Large intestine (tissue), 12 donors: ENCODE results near the gene SLC12A2. TPM values are rescaled to one million over a fixed set of nuclear protein-coding genes. Genes with fewer than 3 reads are reported as not detected.

Source experiments
- DNase-seq, 2 donors: peaks; one replicate each; pipeline versions ENCODE4 v3.0.0 to v3.0.0-alpha.2; 2013
- H3K27ac ChIP-seq: one replicate; pipeline ENCODE4 v1.5.1; 2013; ENCODE audit warnings: low read length
- H3K27me3 ChIP-seq: 2 replicates; pipeline ENCODE4 v1.6.1; 2013; ENCODE audit warnings: low read length; ENCODE audit not compliant: control insufficient read depth, insufficient read depth
- H3K36me3 ChIP-seq: 2 replicates; pipeline ENCODE4 v1.6.1; 2013; ENCODE audit warnings: low read length; ENCODE audit not compliant: control insufficient read depth, insufficient read depth
- H3K4me1 ChIP-seq: one replicate; pipeline ENCODE4 v1.6.1; 2013; ENCODE audit warnings: low read length; ENCODE audit not compliant: control insufficient read depth, insufficient read depth
- H3K4me3 ChIP-seq: one replicate; pipeline ENCODE4 v1.5.1; 2013; ENCODE audit warnings: low read length
- H3K9me3 ChIP-seq: one replicate; pipeline ENCODE4 v1.6.1; 2013; ENCODE audit warnings: mild to moderate bottlenecking, low read depth, low read length, moderate library complexity; ENCODE audit not compliant: control insufficient read depth
- WGBS: methylation state at CpG from one replicate; pipeline ENCODE4 v1.1.5; 2013; ENCODE audit warnings: low lambda C conversion rate; ENCODE audit not compliant: insufficient coverage; 5-methylcytosine and 5-hydroxymethylcytosine counted together
- long read RNA-seq, 11 donors: transcript quantifications; one replicate each; lab custom pipeline, GENCODE V29; 2026
- polyA plus RNA-seq: library from polyadenylated mRNA; unstranded; fragments of 120-200 nt; gene quantifications from one replicate; pipeline ENCODE4 v1.2.1, GENCODE V29; 2013

SLC12A2 gene
- polyA plus RNA-seq = 86.8 TPM
- long read RNA-seq, donor 1, partial matches to known transcripts = 0 of 1 reads
- long read RNA-seq, donor 1, other reads (novel, unspliced or antisense) = 0 of 1 reads
- long read RNA-seq, donor 2, full-length matches to known transcripts = 1 of 16 reads
- long read RNA-seq, donor 2, partial matches to known transcripts = 15 of 16 reads
- long read RNA-seq, donor 2, other reads (novel, unspliced or antisense) = 0 of 16 reads
- long read RNA-seq, donor 3, full-length matches to known transcripts = 7 of 25 reads
- long read RNA-seq, donor 3, partial matches to known transcripts = 18 of 25 reads
- long read RNA-seq, donor 3, other reads (novel, unspliced or antisense) = 0 of 25 reads
- long read RNA-seq, donor 4, partial matches to known transcripts = 5 of 5 reads
- long read RNA-seq, donor 4, other reads (novel, unspliced or antisense) = 0 of 5 reads
- long read RNA-seq, donor 5 = 0 reads
- long read RNA-seq, donor 6, full-length matches to known transcripts = 3 of 10 reads
- long read RNA-seq, donor 6, partial matches to known transcripts = 7 of 10 reads
- long read RNA-seq, donor 6, other reads (novel, unspliced or antisense) = 0 of 10 reads
- long read RNA-seq, donor 7, partial matches to known transcripts = 9 of 9 reads
- long read RNA-seq, donor 7, other reads (novel, unspliced or antisense) = 0 of 9 reads
- long read RNA-seq, donor 8, full-length matches to known transcripts = 3 of 11 reads
- long read RNA-seq, donor 8, partial matches to known transcripts = 8 of 11 reads
- long read RNA-seq, donor 8, other reads (novel, unspliced or antisense) = 0 of 11 reads
- long read RNA-seq, donor 9, full-length matches to known transcripts = 1 of 125 reads
- long read RNA-seq, donor 9, partial matches to known transcripts = 124 of 125 reads
- long read RNA-seq, donor 9, other reads (novel, unspliced or antisense) = 0 of 125 reads
- long read RNA-seq, donor 10, full-length matches to known transcripts = 2 of 17 reads
- long read RNA-seq, donor 10, partial matches to known transcripts = 15 of 17 reads
- long read RNA-seq, donor 10, other reads (novel, unspliced or antisense) = 0 of 17 reads
- long read RNA-seq, donor 11, partial matches to known transcripts = 6 of 6 reads
- long read RNA-seq, donor 11, other reads (novel, unspliced or antisense) = 0 of 6 reads

DNA sequence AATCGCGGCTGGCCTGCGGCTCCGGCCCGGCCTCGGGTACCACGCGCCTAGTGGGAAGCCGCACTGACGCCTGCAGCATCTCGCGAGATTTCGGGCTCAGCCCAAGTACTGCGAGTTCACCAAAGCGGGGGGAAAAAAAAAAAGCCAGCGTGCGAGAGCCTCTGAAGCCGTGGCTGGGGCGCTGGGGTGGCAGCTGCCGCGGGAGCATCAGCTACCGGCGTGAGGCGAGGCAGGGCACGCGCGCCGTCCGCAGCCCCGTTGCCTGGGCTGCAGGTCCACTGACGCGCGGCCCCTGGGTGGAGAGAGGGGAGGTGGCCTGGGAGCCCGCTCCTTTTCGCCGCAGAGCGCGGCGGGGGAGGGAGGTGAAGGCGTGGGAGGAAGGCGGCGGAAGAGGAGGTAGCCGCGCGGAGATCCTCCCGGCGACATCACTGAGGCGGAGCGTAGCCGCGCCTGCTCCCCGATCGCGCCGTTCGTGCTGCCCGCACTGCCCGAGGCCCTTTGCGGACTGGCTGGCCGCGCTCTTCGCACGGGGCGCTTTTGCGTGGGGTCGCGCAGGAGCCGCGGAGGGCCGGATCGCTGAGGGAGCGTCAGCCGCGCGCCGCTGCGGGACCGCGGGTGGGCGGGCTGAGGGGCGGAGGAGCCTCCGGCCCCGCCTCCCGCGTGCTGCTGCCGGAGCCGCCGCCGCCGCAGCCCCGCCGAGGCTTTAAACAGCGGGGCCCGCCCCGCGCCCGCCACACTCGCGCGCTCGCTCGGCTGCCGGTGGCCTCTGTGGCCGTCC, at the start of gene SLC12A2:
Gene SLC12A2 (plus strand): TSS at position 734 of the 778 bp plus-strand sequence. CDS start 189 bp downstream, outside the sequence.
- no peaks in the 10 kb centered on the region for H3K9me3 ChIP-seq
- peaks cover 5% of the 10 kb centered on the region for H3K4me1 ChIP-seq

DNA sequence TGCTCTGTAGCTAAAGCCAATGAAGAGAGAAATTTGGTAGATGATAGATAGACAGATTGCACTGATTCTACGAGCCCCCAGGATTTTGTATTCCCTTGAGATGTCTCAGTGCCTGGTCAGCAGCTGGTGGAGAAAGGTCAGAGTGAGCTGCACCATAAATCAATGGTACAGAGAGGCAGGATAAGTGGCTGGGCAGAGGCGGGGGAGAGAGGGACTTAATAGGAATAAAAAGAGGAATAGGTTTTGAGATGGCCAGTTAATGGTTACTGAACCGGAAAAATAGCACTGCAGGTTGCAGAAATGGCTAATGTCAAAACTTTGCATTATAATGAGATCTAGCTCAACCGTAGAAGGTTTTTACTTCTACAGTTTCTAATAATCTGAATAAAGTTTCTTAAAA, 47.9 kb upstream of the SLC12A2 start:
- 91% methylated on average over 2 of the region's 4 CpGs for WGBS
- Histone ChIP-seq H3K9me3 (no peaks in the 10 kb centered on the region), H3K27ac (no peak overlapping the region), H3K27me3 (no peaks in the 10 kb centered on the region), H3K4me1 (no peaks in the 10 kb centered on the region), H3K4me3 (no peak overlapping the region), H3K36me3 (no peaks in the 10 kb centered on the region)
- DNase-seq = no peak

More for the DNA sequence above, at the start of gene SLC12A2:
- no CpG with 5 or more reads among the region's 104 CpGs for WGBS
- peak within 1 kb of the TSS; percentile 59 for H3K4me3 ChIP-seq
- no peaks in the 10 kb centered on the region for H3K36me3 ChIP-seq
- H3K27ac ChIP-seq = peak within 1 kb of the TSS; percentile 94
- DNase-seq = peak; percentile 93 to 96
- no peaks in the 10 kb centered on the region for H3K27me3 ChIP-seq

DNA sequence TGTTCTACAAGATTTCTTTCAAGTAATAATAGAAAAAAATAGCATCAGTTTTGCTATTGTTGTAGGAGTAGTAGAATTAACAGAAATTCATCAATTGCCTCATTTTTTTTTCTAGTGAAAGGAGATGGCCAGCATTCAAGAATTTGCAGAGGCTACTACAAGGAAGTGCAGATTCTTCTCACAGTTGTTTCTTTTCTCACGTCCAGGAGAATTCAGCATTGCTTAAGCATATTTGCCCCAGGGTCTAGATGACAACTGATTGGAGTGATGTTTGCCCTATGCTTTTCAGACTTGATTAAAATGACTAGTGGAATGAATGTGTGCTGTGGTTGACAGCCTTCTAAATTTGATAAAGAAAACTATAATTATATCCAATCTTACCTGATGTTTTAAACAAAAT, 46.6 kb upstream of the SLC12A2 start:
- Histone ChIP-seq H3K27ac (no peak overlapping the region), H3K9me3 (no peaks in the 10 kb centered on the region), H3K27me3 (no peaks in the 10 kb centered on the region), H3K4me1 (no peaks in the 10 kb centered on the region), H3K4me3 (no peak overlapping the region), H3K36me3 (no peaks in the 10 kb centered on the region)
- no peak for DNase-seq
- WGBS = no CpG with 5 or more reads among the region's 1 CpG

DNA sequence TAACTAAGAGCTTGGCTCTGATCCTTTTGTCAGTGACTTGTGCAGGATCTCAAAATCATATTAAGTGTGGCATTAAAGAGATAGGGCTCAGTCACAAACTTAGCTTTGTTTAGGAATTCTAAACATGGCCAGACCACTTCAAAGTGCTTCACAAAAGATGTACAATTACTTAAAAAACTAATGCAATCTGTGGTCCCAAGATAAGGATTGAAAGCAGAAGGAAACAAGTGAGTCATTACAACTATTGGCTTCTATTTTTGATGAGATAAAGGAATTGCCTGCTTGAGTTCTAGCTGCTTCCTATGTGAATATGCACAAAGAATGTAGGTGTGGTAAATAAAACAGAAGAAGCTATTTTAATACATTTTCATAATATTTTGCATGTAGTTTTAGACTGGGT, 44.9 kb upstream of the SLC12A2 start:
- Histone ChIP-seq H3K9me3 (no peaks in the 10 kb centered on the region), H3K36me3 (no peaks in the 10 kb centered on the region), H3K27ac (no peak overlapping the region), H3K4me3 (no peak overlapping the region), H3K4me1 (no peaks in the 10 kb centered on the region), H3K27me3 (no peaks in the 10 kb centered on the region)
- DNase-seq = no peak

DNA sequence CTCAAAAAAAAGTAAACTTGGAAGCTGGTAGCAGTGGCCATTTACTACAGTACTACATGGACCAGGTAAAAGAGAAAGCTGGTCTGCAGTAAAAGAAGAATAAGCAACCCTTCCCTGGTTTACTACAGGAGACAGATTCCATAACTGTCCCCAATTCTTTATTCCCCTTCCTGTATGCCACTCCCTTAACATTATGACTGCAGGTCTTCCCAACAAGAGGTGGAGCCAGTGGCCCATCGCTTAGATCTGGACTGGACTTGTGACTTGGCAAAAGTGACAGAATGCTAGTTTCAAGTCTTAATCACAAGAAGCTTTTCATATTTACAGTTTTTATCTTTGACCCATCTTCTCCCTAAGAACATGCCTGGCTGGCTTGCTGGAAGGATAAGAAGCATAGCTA, 42.6 kb upstream of the SLC12A2 start:
- H3K27ac ChIP-seq = no peak overlapping the region
- no CpG with 5 or more reads among the region's 1 CpG for WGBS
- H3K9me3 ChIP-seq = no peaks in the 10 kb centered on the region
- H3K4me3 ChIP-seq = no peak overlapping the region
- no peaks in the 10 kb centered on the region for H3K4me1 ChIP-seq
- no peaks in the 10 kb centered on the region for H3K36me3 ChIP-seq
- no peak for DNase-seq
- H3K27me3 ChIP-seq = no peaks in the 10 kb centered on the region

DNA sequence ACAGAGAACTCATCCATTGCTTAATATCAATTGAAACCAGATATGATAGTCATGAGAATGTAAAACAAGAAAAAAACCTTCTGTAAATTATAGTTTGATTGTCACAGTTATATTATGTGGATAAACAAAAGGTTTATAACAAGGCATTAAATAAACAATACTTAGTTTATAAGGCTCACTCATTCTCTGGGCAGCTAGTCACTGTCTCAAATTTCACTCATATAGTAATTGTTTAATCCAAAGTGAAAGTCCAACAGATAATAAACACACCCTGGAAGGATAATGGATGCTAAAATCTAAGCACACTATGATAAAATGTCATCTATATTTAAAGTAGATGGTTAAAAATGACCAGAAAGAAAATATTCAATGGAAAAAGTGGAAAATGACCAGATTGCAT, 30.8 kb upstream of the SLC12A2 start:
- Histone ChIP-seq H3K27me3 (no peaks in the 10 kb centered on the region), H3K9me3 (no peaks in the 10 kb centered on the region), H3K4me3 (no peak overlapping the region), H3K27ac (no peak overlapping the region), H3K4me1 (no peaks in the 10 kb centered on the region), H3K36me3 (no peaks in the 10 kb centered on the region)
- DNase-seq = no peak

DNA sequence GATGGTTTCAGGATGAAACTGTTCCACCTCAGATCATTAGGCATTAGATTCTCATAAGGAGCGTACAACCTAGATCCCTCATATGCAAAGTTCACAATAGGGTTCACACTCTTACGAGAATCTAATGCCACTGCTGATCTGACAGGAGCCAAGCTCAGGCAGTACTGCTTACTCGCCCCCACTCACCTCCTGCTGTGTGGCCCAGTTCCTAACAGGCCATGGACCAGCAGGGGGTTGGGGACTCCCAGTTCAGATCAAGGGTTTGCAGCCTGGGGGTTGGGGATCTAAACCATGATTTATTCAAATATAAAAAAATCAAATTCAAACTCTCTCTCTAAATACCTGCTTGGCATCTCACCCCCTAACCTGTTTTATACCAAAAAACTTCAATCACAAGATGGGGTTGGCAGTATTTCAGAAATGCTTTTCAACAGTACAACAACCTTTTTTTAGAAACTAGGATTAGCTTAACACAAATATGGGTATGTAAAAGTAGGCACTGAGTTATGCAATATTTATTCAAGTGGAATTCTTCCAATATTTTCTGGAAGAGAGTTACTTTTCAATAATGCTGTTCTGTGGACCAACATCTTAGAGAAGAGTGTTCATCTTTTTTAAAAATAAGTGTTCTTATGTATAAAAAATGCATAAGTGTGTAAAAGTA, 30.1 kb upstream of the SLC12A2 start:
- no peaks in the 10 kb centered on the region for H3K9me3 ChIP-seq
- H3K4me1 ChIP-seq = no peaks in the 10 kb centered on the region
- DNase-seq = no peak
- no CpG with 5 or more reads among the region's 3 CpGs for WGBS
- H3K27ac ChIP-seq = no peak overlapping the region
- H3K36me3 ChIP-seq = no peaks in the 10 kb centered on the region
- no peak overlapping the region for H3K4me3 ChIP-seq
- H3K27me3 ChIP-seq = no peaks in the 10 kb centered on the region

DNA sequence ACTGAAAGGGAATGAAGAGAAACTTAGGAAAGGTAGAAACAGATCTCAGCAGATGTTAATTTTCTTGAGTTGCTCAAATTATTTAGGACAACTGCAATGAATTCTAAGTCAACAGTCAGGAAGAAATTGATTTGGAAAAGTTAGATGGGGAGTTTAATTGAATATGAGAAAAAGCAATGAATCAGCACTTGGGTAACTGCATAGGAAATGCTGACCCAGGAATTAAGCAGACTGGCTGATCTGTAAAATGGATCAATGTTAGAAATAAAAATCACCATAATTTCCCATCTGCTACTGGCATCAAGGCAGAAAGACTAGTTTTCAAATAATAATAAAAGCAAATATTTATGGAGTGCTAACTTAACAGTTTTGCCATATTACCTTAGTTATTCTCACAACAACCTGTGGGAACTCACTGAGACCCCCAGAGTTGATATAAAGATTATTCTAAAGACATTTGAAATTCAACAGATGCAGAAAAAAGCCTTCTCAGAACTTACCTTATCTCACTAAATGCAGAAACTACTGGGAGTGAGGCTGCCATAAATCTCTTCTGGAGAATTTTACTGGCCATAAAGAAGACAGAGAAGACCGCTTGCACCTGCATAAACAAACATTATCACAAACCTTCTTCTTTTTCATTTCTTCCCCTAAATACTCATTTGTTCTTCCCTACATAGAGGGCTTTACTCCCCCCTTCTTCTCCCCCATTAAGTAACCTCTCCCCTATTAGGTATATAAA, 22.8 kb upstream of the SLC12A2 start:
- Histone ChIP-seq H3K4me3 (no peak overlapping the region), H3K27me3 (no peaks in the 10 kb centered on the region), H3K9me3 (no peaks in the 10 kb centered on the region), H3K36me3 (no peaks in the 10 kb centered on the region), H3K27ac (no peak overlapping the region), H3K4me1 (no peaks in the 10 kb centered on the region)
- no peak for DNase-seq
- WGBS = 33% methylated on average over 1 of the region's 1 CpG

DNA sequence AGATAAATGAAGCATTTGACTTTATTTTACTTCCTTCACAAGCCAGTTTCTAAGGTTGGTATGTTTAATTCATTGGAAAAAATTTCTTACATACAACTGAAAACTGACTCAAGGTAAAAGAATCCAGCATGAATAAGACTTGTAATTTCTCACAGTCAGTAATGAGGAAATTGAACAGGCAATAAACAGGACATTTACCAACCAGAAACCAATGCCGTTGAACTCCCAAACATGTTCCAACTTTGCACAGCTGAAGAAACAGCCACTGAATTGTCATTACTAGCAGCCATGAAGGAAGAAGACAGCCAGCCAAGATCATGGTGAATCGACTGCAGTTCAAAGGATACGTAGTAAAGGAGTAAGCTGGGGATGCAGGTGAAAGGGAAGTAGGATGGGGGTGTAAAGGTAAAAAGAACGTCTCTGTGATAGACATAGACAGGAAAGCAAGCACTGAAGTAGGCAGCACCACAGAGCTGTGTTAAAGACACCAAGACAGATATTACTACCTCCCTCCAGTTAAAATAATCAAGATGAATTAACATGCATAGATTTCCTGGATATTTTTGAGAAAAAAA, 21.3 kb upstream of the SLC12A2 start:
- H3K27me3 ChIP-seq = no peaks in the 10 kb centered on the region
- DNase-seq = no peak
- H3K36me3 ChIP-seq = no peaks in the 10 kb centered on the region
- H3K4me1 ChIP-seq = no peaks in the 10 kb centered on the region
- no peak overlapping the region for H3K27ac ChIP-seq
- 61% methylated on average over 2 of the region's 4 CpGs for WGBS
- H3K9me3 ChIP-seq = no peaks in the 10 kb centered on the region
- no peak overlapping the region for H3K4me3 ChIP-seq
